Measurements from ENCODE around the gene ZFP91.

The ZFP91 gene

GRCh38 chr11:58654908-58655296 is 76.0 kb downstream of the ZFP91 start:
- Histone ChIP-seq H3K4me3 (replicated peaks; ENCODE audit: insufficient read depth, low read length) (no peak overlapping the region), H3K27me3 (ENCODE audit: insufficient read depth, poor library complexity, severe bottlenecking) (no peaks in the 10 kb centered on the region), H3K27ac (replicated peaks) (no peak overlapping the region)
- no peak for DNase-seq (ENCODE audit: low read depth in 1 of 2, low spot score in 1 of 2)
- TF ChIP-seq SPI1 (IDR thresholded peaks at IDR 0.05; ENCODE audit: borderline replicate concordance, low read depth) (no peak), GABPA (IDR thresholded peaks at IDR 0.05; ENCODE audit: low read depth) (no peak), CTCF (IDR thresholded peaks at IDR 0.05; ENCODE audit: insufficient read depth, low read length) (no peak), REST (IDR thresholded peaks at IDR 0.05; ENCODE audit: insufficient replicate concordance, low read depth) (no peak), POLR2AphosphoS5 (IDR thresholded peaks at IDR 0.05; ENCODE audit: low read depth) (no peak)

- TF ChIP-seq CTCF (IDR thresholded peaks at IDR 0.05; ENCODE audit: insufficient read depth, low read length) (no peak), POLR2AphosphoS5 (IDR thresholded peaks at IDR 0.05; ENCODE audit: low read depth) (no peak), SPI1 (IDR thresholded peaks at IDR 0.05; ENCODE audit: borderline replicate concordance, low read depth) (no peak), GABPA (IDR thresholded peaks at IDR 0.05; ENCODE audit: low read depth) (no peak), REST (IDR thresholded peaks at IDR 0.05; ENCODE audit: insufficient replicate concordance, low read depth) (no peak)
- Histone ChIP-seq H3K27me3 (ENCODE audit: insufficient read depth, poor library complexity, severe bottlenecking) (no peaks in the 10 kb centered on the region), H3K4me3 (replicated peaks; ENCODE audit: insufficient read depth, low read length) (no peak overlapping the region), H3K27ac (replicated peaks) (no peak overlapping the region)
- no peak for DNase-seq (ENCODE audit: low read depth in 1 of 2, low spot score in 1 of 2)
Measured at GRCh38 chr11:58656348-58656747, 77.5 kb downstream of the ZFP91 start.

- H3K4me3 ChIP-seq (replicated peaks; ENCODE audit: insufficient read depth, low read length): no peak overlapping the region
- DNase-seq (ENCODE audit: low read depth in 1 of 2, low spot score in 1 of 2): no peak
- H3K27ac ChIP-seq (replicated peaks): no peak overlapping the region
- no peaks in the 10 kb centered on the region for H3K27me3 ChIP-seq (ENCODE audit: insufficient read depth, poor library complexity, severe bottlenecking)
- no peak for TF ChIP-seq REST (IDR thresholded peaks at IDR 0.05; ENCODE audit: insufficient replicate concordance, low read depth)
- TF ChIP-seq POLR2AphosphoS5 (IDR thresholded peaks at IDR 0.05; ENCODE audit: low read depth): no peak
- TF ChIP-seq SPI1 (IDR thresholded peaks at IDR 0.05; ENCODE audit: borderline replicate concordance, low read depth): no peak
- no peak for TF ChIP-seq GABPA (IDR thresholded peaks at IDR 0.05; ENCODE audit: low read depth)
- TF ChIP-seq CTCF (IDR thresholded peaks at IDR 0.05; ENCODE audit: insufficient read depth, low read length): no peak
Measured at GRCh38 chr11:58658623-58659022, 79.8 kb downstream of the ZFP91 start.

Measured in HL-60 (cell line).